Nephron progenitor cell (in vitro differentiated cells): ENCODE results near the gene ADAM10.

Experiments used
- DNase-seq: peaks from one replicate; pipeline ENCODE4 v3.0.0; 2021
- H3K27ac Mint-ChIP-seq: 2 replicates; pipeline ENCODE4 v1.8.0; 2021; ENCODE audit warnings: mild to moderate bottlenecking, moderate library complexity, mixed read lengths
- H3K27me3 Mint-ChIP-seq: 2 replicates; pipeline ENCODE4 v1.8.0; 2021; ENCODE audit warnings: mild to moderate bottlenecking, low read depth, mixed read lengths; ENCODE audit not compliant: poor library complexity
- H3K36me3 Mint-ChIP-seq: 2 replicates; pipeline ENCODE4 v1.8.0; 2021; ENCODE audit warnings: low read depth, mixed read lengths
- H3K4me1 Mint-ChIP-seq: 2 replicates; pipeline ENCODE4 v1.8.0; 2021; ENCODE audit warnings: mixed read lengths
- H3K4me3 Mint-ChIP-seq: 2 replicates; pipeline ENCODE4 v1.8.0; 2021; ENCODE audit warnings: mild to moderate bottlenecking, moderate library complexity, mixed read lengths
- H3K9me3 Mint-ChIP-seq: 2 replicates; pipeline ENCODE4 v1.8.0; 2021; ENCODE audit warnings: mild to moderate bottlenecking, moderate library complexity, mixed read lengths
- TF ChIP-seq, protein P1 (sequence below): fragments of 200-600 bp; sonication (generic); IDR thresholded peaks from 2 replicates; pipeline ENCODE4 v1.5.0; 2021; ENCODE audit warnings: antibody characterized with exemption

The ADAM10 gene

DNA sequence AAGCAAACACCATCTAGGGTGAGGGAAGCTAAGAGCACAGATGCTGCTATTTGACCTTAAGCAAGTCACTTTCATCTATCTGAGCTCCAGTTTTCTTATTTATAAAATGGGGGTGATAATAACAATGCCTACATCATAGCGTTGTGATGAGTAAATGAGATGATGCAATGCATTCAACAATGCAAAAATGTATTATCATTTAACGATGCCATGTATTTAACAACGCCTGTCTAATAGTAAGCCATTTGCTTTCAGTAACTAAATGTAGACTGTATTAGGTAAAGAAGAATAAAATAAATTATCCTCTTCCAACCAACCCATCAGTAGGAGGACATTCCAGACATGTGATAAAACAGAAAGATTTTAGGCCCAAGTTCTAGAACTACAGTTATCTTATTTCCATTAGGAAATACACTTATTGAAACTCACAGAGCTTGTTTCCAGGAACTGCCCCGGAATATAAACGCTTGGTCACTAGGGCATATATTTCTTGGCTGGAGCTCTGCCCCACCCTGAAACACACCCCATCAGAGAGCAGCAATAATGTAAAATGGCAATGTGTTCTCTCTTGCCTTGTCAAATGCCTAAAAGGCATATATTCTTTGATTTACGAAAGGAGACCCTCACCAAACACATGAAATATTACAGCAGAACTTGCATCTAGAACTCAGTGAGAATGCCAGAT is 189.5 kb downstream of the ADAM10 start:
- peaks cover 11% of the 10 kb centered on the region for H3K27me3 Mint-ChIP-seq
- H3K4me1 Mint-ChIP-seq: peaks cover 18% of the 10 kb centered on the region
- H3K36me3 Mint-ChIP-seq: no peaks in the 10 kb centered on the region
- H3K27ac Mint-ChIP-seq: no peak overlapping the region
- TF ChIP-seq, protein P1, sequence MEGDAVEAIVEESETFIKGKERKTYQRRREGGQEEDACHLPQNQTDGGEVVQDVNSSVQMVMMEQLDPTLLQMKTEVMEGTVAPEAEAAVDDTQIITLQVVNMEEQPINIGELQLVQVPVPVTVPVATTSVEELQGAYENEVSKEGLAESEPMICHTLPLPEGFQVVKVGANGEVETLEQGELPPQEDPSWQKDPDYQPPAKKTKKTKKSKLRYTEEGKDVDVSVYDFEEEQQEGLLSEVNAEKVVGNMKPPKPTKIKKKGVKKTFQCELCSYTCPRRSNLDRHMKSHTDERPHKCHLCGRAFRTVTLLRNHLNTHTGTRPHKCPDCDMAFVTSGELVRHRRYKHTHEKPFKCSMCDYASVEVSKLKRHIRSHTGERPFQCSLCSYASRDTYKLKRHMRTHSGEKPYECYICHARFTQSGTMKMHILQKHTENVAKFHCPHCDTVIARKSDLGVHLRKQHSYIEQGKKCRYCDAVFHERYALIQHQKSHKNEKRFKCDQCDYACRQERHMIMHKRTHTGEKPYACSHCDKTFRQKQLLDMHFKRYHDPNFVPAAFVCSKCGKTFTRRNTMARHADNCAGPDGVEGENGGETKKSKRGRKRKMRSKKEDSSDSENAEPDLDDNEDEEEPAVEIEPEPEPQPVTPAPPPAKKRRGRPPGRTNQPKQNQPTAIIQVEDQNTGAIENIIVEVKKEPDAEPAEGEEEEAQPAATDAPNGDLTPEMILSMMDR: no peak
- H3K4me3 Mint-ChIP-seq: no peak overlapping the region
- DNase-seq: no peak
- H3K9me3 Mint-ChIP-seq: peaks cover 13% of the 10 kb centered on the region

DNA sequence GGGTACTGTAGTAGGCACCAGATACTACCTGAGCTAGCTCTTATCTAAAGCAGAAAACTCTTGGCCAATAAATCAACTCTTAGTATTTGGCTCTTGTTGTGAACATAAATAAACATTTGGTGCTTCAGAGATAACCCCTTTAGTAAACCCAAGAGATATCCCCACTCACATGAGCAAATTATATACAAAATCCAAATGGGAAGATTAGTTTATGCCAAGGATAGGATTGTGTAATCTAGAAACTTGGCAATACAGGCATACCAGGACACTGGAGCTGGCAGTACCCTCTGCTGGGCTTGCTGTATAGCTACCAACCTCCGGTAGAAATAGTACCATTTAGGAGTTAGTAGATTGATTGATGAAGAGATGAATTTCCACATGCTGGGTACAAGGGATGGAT is 190.7 kb downstream of the ADAM10 start:
- H3K9me3 Mint-ChIP-seq: peaks cover 13% of the 10 kb centered on the region
- DNase-seq: no peak

DNA sequence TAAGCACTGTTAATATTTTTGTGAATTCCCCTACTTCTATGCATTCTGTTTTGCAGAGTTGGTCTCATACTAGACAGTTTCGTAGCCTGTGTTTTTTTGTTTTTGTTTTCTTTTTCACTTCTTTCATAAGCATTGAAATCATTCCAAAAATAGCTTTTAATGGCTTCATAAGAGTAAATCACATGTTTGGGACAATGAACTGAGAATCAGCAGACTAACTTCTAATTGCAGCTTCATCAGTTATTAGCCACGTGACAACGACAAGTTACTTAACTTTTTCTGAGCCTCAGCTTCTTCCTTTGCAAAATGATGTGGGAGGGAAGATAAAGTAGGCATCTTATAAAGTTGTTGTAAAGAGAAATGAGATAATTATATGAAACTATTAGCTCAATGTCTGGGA is 193.0 kb downstream of the ADAM10 start:
- H3K4me3 Mint-ChIP-seq: no peak overlapping the region
- H3K4me1 Mint-ChIP-seq: peaks cover 51% of the 10 kb centered on the region
- peaks cover 13% of the 10 kb centered on the region for H3K9me3 Mint-ChIP-seq
- H3K27me3 Mint-ChIP-seq: peaks cover 4% of the 10 kb centered on the region
- no peak for DNase-seq
- TF ChIP-seq, protein P1: no peak
- H3K27ac Mint-ChIP-seq: no peak overlapping the region
- H3K36me3 Mint-ChIP-seq: no peaks in the 10 kb centered on the region

More for the DNA sequence above, 190.7 kb downstream of the ADAM10 start:
- Mint-ChIP-seq H3K27ac (no peak overlapping the region), H3K36me3 (no peaks in the 10 kb centered on the region), H3K4me3 (no peak overlapping the region), H3K4me1 (peaks cover 29% of the 10 kb centered on the region), H3K27me3 (peaks cover 4% of the 10 kb centered on the region)
- TF ChIP-seq, protein P1: no peak

DNA sequence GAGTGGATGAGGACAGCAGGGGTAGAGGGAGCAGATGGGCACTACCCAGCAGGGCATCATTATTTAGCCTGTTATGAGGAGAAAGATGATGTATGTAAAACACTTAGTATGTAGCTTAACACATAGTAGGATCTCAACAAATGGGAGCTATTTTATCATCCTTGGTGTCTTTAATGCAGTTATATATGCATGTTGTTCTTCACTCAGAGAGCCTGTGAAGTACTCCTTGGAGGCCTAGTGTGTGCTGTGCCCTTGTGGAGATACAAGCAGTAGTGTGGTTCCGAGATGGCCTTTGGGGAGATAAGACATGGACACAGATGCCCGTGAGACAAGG is 193.5 kb downstream of the ADAM10 start:
- Mint-ChIP-seq H3K36me3 (no peaks in the 10 kb centered on the region), H3K27ac (peak overlapping the region; percentile 92), H3K4me1 (peaks cover 57% of the 10 kb centered on the region), H3K4me3 (no peak overlapping the region), H3K27me3 (peaks cover 6% of the 10 kb centered on the region), H3K9me3 (peaks cover 13% of the 10 kb centered on the region)
- TF ChIP-seq, protein P1: no peak
- no peak for DNase-seq

DNA sequence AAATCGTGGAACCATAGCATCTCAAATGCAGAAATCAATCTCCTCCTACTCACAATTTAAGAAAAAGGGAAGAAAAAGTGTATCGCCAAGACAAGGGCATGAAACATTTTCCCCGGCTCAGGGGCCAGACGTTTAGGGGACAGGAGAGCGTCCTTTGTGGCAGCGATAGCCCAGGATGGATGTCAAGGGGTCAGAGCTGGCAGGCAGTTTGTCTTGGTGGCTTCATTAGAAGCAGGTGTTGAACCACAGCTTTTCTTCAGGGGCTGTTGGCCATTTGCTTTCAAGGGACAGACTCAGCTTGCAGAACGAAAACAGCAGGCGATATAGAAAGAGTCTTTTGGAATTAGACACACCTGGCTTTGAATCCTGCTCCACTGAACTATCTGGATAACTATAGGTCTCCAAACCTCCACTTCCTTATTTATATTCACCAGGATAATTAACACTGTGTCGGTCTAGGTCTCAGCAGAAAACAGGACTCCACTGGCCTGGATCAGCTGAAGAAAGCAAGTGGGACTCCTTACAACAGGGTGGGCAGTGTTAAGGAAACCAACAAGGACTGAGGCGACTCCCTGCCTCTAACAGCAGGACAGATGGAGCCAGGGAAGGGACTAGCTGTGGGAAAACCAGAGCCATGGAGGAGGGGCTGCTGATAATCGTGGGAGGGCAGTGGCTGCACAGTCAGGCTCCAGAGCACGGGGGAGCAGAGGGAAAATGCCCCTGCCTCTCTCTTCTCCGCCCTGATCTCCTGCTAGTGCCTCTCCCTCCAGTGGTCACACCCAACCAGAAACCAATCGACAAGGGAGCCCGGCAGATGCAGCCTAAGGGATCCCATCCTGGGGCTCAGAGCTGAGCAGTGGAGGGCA is 194.1 kb downstream of the ADAM10 start:
- Mint-ChIP-seq H3K36me3 (no peaks in the 10 kb centered on the region), H3K9me3 (peaks cover 13% of the 10 kb centered on the region), H3K27me3 (peaks cover 7% of the 10 kb centered on the region), H3K27ac (peak overlapping the region; percentile 92), H3K4me3 (no peak overlapping the region), H3K4me1 (peaks cover 58% of the 10 kb centered on the region)
- TF ChIP-seq, protein P1: no peak
- DNase-seq: peak; percentile 34
